IPS DF 4.7 (cell line): Measurements from ENCODE around the gene MSL1.

ENCODE experiments used
- DNase-seq: peaks from one replicate; pipeline ENCODE4 v3.0.0-alpha.2; 2013; ENCODE audit warnings: low spot score; ENCODE audit errors: extremely low read depth

The MSL1 gene, protein sequence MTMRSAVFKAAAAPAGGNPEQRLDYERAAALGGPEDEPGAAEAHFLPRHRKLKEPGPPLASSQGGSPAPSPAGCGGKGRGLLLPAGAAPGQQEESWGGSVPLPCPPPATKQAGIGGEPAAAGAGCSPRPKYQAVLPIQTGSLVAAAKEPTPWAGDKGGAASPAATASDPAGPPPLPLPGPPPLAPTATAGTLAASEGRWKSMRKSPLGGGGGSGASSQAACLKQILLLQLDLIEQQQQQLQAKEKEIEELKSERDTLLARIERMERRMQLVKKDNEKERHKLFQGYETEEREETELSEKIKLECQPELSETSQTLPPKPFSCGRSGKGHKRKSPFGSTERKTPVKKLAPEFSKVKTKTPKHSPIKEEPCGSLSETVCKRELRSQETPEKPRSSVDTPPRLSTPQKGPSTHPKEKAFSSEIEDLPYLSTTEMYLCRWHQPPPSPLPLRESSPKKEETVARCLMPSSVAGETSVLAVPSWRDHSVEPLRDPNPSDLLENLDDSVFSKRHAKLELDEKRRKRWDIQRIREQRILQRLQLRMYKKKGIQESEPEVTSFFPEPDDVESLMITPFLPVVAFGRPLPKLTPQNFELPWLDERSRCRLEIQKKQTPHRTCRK

GRCh38 chr17:40121181-40122135, at the start of gene MSL1:
MSL1 (plus strand) TSS chr17:40121971; CDS start chr17:40122613, 642 bp downstream.
- no peak for DNase-seq

DNA sequence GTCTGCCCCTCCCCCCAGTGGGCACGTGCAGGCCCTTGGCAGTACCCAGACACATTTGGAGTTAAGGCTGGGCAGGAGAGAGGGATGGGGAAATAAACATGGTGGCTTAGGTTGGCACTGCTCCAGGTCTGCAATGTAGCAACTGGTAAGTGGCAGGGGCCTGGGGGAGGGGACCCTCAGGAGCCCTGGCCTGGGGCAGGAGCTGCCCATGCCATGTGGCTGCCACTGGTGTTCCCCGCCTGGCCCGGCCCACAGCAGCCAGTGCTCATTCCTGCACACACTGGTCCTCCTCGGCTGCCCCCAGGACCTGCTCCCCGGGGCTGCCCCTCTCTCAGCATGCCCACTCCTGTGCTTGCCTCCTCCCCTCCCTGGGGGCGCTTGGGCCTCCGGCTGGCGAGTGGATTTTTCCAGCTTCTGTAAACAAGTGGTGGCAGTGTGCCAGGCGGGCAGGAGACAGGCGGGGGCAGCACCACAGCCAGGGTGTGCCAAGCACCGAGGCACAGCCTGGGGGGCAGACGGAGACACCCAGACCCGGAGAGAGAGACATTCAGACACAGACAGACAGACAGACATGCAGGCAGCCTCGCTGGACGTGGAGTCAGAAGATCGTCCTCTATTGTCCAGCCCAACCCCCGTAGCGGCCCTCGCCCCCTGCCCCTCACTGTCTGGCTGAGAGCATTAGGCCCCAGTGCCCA, 49.6 kb upstream of the MSL1 start:
- DNase-seq, result no peak

- DNase-seq, result no peak
Measured at GRCh38 chr17:40072735-40073346, 48.9 kb upstream of the MSL1 start.

- no peak for DNase-seq
Measured at GRCh38 chr17:40073454-40074174, 48.2 kb upstream of the MSL1 start.

DNA sequence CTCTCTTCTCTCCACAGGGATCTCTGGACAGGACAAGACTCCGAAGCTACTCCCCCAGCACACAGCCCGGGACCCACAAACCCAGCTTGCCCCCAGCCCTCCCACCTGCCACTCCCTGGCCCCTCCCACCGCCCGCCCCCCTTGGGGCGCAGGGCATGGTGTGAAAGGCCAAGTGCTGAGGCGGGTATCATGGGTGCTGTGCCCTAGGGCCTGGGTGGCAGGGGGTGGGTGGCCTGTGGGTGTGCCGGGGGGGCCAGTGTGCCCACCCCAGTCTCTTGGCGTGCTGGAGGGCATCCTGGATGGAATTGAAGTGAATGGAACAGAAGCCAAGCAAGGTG, 47.6 kb upstream of the MSL1 start:
- DNase-seq, result no peak

DNA sequence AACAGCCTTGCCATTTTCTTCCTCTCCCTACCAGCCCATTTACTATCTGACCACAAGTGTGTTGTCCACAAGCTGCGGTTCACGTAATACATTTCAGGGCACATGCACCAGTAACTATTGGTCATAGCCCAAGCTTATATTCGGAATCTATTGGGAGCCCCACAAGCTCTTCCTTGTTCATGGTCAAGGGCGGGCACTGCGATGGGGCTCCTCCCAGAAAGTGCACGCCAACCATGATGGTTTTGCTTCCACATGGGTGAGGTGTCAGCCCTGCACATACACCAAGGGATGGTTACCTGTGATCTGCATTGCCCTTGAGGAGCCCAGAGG, 46.9 kb upstream of the MSL1 start:
- DNase-seq, result no peak

- DNase-seq, result no peak
Measured at GRCh38 chr17:40075201-40075941, 46.4 kb upstream of the MSL1 start.

DNA sequence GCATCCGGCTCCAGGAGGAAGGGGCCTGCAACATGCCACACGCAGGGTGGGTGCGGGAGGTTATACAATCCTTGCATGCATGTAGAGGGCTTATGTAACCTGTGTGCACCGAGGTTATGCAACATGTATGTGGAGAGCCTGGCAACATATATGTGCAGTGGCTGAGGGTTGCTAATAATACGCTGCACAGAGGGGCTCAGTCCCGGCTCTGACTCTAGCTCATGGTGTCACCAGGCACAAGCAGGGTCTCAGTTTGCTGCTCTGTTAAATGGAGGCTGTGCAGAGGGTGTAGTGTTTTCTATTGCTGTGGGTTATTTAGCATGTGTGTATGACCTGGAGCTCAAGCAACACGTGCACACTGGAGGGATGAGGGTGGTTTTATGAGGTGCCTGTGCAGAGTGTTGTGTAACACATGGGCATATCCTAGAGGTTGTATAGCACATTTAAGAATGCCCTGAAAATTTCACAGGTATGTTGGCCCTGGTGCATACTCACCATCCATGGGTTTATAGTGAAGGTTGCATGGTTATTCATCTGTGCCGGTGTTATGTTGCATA, 45.8 kb upstream of the MSL1 start:
- no peak for DNase-seq

DNA sequence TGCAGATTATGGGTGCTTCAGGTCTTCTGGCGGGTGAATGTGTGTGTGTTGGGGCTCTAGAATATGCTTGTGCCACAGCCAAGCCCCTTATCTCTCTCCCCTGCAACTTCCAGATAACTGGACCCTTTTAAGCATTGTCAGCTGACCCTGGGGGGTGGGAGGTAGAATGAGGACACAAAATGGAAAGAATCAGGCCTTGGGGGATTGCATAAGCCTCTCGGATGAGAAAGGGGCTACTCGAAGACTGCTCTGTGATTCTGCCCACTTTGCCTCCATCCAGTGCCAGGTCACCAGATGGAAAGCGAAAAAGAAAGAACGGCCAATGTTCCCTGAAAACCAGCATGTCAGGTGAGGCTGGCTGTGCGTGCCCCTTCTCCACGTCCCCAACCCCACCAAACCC, 45.2 kb upstream of the MSL1 start:
- no peak for DNase-seq

- no peak for DNase-seq
Measured at GRCh38 chr17:40079545-40079944, 42.2 kb upstream of the MSL1 start.

- DNase-seq, result no peak
Measured at GRCh38 chr17:40084477-40084876, 37.3 kb upstream of the MSL1 start.

DNA sequence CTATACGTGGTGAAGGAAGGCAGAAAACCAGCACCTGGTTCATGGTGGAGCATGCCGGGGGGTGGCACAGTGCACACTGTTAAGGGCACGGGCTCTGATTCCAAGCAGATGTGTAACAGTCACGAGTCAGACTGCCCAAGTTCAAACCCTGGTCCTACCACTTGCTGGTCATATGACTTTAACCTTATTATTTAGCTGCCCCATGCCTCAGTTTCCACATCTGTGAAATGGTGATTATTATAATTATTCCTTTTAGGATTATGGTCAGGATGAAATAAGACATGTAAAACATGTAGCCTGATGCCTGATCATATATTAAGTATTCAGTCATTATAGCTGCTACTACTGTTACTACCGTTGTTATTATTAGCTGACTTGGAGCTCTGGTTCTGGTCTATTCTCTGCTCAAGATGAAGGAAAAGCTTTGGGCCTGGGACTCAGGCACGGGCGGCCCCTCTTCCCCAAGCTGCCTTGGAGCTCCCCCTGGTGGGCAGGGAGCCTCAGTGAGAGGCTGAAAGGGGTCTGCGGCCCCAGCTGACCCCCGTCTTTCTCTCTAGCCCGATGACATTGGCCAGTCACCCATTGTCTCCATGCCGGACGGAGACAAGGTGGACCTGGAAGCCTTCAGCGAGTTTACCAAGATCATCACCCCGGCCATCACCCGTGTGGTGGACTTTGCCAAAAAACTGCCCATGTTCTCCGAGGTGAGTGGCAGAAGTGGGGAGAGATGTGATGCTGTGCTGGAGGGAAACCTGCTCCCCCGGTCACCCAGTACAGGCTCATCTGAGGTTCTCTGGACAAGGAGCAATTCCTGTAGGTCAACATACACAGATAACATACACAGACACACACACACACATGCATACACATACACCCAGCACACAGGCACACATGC, 35.4 kb upstream of the MSL1 start:
- DNase-seq, result no peak

DNA sequence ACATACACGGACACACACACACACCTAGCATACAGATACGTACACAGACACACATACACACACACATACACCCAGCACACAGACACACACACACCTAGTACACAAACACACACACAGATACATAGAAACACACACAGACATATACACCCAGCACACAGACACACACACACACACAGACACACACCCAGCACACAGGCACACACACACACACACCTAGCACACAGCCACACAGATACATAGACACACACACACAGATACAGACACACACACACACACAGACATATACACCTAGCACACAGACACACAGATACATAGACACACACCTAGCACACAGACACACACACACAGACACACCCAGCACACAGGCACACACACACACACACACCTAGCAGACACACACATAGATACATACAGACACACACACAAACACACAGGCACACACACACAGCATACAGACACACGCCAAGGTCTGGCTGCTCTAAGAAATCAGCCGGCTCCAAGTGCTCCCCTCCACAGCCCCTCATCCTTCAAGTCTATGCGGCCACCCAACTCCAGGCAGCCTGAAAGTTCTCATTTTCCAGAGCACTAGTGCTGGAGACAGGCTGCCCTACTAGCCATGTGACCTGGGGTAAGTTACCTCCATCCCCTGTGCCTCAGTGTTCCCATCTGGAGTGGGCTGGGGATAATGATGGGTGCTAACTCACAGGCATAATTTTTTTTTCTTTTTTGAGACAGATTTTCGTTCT, 34.5 kb upstream of the MSL1 start:
- DNase-seq, result no peak

GRCh38 chr17:40087903-40088718, 33.7 kb upstream of the MSL1 start:
- DNase-seq, result no peak

DNA sequence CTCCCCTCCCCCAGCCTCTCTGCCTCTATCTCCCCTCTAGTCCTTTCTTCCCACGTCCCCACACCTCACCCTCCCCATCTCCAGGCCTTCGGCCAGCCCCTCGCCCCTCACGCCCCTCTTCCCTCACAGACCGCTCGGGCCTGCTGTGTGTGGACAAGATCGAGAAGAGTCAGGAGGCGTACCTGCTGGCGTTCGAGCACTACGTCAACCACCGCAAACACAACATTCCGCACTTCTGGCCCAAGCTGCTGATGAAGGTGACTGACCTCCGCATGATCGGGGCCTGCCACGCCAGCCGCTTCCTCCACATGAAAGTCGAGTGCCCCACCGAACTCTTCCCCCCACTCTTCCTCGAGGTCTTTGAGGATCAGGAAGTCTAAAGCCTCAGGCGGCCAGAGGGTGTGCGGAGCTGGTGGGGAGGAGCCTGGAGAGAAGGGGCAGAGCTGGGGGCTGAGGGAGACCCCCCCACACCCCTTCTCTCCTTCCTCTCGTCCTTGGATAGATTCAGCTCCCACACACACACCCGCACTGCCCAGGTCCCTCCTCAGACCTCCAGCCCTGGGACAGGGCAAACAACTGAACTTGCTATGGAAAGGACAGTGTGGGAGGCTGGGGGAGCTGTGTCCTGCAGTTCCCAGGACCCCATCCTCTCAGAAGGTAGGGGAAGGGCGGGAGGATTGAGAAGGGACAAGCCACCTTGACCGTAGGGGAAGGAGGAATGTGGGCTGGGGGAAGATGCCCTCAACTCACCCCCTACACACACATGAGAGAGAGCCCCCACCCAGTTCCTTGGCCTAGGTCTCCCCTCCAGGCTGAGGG, 32.5 kb upstream of the MSL1 start:
- no peak for DNase-seq
